Measurements from ENCODE around the gene CERS6.
"Not testable (repeated sequence)": the region's sequence is repeated elsewhere in the genome, so short reads cannot be mapped to it uniquely, and the experiment has no call there.

CERS6 gene

GRCh38 chr2:168501466-168502065 lies 45.5 kb downstream of the CERS6 start:
- no peak for DNase-seq (ENCODE audit: low spot score)

GRCh38 chr2:168502852-168503251 lies 46.8 kb downstream of the CERS6 start:
- not testable (repeated sequence) for DNase-seq (ENCODE audit: low spot score)

- DNase-seq (ENCODE audit: low spot score): no peak
These were observed 47.8 kb downstream of the CERS6 start for GRCh38 chr2:168503901-168504300.

- no peak for DNase-seq (ENCODE audit: low spot score)
These were observed 48.3 kb downstream of the CERS6 start for GRCh38 chr2:168504323-168504722.

- no peak for DNase-seq (ENCODE audit: low spot score)
These were observed 54.2 kb downstream of the CERS6 start for GRCh38 chr2:168510125-168510756.

- no peak for DNase-seq (ENCODE audit: low spot score)
These were observed 58.6 kb downstream of the CERS6 start for GRCh38 chr2:168514692-168515091.

- DNase-seq (ENCODE audit: low spot score): no peak
These were observed 59.4 kb downstream of the CERS6 start for GRCh38 chr2:168515502-168515901.

- no peak for DNase-seq (ENCODE audit: low spot score)
These were observed 61.7 kb downstream of the CERS6 start for GRCh38 chr2:168517816-168518215.

GRCh38 chr2:168518555-168519066 lies 62.5 kb downstream of the CERS6 start:
- no peak for DNase-seq (ENCODE audit: low spot score)

- no peak for DNase-seq (ENCODE audit: low spot score)
These were observed 63.6 kb downstream of the CERS6 start for GRCh38 chr2:168519534-168520308.

- DNase-seq (ENCODE audit: low spot score): no peak
These were observed 65.1 kb downstream of the CERS6 start for GRCh38 chr2:168521053-168521741.

GRCh38 chr2:168522446-168522845 lies 66.4 kb downstream of the CERS6 start:
- DNase-seq (ENCODE audit: low spot score): no peak

- no peak for DNase-seq (ENCODE audit: low spot score)
These were observed 67.9 kb downstream of the CERS6 start for GRCh38 chr2:168524005-168524404.

- DNase-seq (ENCODE audit: low spot score): no peak
These were observed 68.9 kb downstream of the CERS6 start for GRCh38 chr2:168525020-168525419.

- no peak for DNase-seq (ENCODE audit: low spot score)
These were observed 69.8 kb downstream of the CERS6 start for GRCh38 chr2:168525716-168526446.

GRCh38 chr2:168526641-168527040 lies 70.6 kb downstream of the CERS6 start:
- no peak for DNase-seq (ENCODE audit: low spot score)

GRCh38 chr2:168528016-168528415 lies 71.9 kb downstream of the CERS6 start:
- DNase-seq (ENCODE audit: low spot score): no peak

- DNase-seq (ENCODE audit: low spot score): no peak
These were observed 72.4 kb downstream of the CERS6 start for GRCh38 chr2:168528469-168528868.

- DNase-seq (ENCODE audit: low spot score): no peak
These were observed 73.2 kb downstream of the CERS6 start for GRCh38 chr2:168529054-168529833.

- no peak for DNase-seq (ENCODE audit: low spot score)
These were observed 74.0 kb downstream of the CERS6 start for GRCh38 chr2:168529900-168530561.

Data from hematopoietic multipotent progenitor cell treated with erythropoietin and hydrocortisone succinate and interleukin-3 and kit ligand, for 15 days (in vitro differentiated cells).